NT2/D1 (cell line): ENCODE measurements around the gene ELK3.

Experiments
- SUZ12 ChIP-seq: IDR thresholded peaks from 2 replicates; pipeline ENCODE4 v1.6.1; 2011; ENCODE audit not compliant: insufficient read length, insufficient read depth; ENCODE audit errors: extremely low read depth
- YY1 ChIP-seq: IDR thresholded peaks from 2 replicates; pipeline ENCODE4 v1.6.1; 2011; ENCODE audit not compliant: insufficient read length, insufficient read depth
- ZNF274 ChIP-seq: IDR thresholded peaks from 2 replicates; pipeline ENCODE4 v1.6.1; 2011; ENCODE audit warnings: mild to moderate bottlenecking, low read depth, low read length

DNA sequence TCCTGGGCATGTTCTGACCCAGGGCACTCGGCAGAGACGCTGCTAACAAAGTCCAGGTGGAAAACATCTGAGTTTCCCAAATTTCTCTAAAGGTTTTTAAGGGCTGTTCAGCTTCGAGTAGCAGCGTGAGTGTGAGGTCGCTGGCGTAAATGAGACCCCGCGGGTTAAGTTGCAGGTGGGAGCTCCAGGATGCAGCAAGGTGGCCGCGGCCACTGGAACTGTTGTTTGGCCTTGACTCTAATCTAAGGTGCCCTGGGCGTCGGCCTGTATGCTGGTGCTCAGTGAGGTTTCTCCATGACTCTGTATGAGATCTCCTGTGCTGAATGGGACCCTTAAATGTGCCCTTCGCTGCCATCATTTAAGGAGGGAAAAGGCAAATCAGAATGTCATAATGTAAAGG is 50.7 kb downstream of the ELK3 start:
- TF ChIP-seq SUZ12 (no peak), ZNF274 (no peak), YY1 (no peak)
